Fibroblast of skin of abdomen (primary cell): Measurements from ENCODE around the gene FXYD6.
"Not testable (repeated sequence)": the region's sequence is repeated elsewhere in the genome, so short reads cannot be mapped to it uniquely, and the experiment has no call there.

Experiments used
- DNase-seq: peaks from one replicate; pipeline ENCODE4 v3.0.0-alpha.2; 2013

The FXYD6 gene

DNA sequence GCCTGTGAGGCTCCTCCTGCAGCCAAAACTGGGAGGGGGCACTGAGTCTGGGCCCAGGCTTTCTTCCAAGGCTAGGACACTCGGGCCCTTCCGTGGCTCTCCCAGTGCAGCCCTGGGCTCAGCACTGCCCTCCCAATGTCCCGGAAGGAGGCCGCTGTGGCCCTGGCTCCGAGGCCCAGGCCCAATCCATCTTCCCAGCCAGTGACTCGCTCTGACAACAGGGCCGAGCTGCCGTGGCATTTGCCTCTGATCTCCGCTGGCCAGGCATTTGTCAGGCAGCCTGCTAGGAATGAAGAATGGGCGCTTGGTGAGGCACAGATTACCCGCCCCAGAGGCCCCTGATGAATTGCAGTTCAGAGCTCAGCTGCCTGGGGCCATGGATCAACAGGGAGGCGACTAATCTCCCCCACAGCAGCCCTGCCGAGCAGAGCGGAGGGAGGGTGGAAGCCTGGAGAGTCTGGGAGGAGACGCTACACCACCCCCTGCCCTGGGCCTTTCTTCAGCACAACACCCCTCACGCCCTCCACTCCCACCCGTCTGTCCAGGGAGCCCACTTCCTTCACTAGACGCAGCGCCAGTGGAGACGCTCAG lies 60.2 kb downstream of the FXYD6 start:
- DNase-seq: peak; percentile 69

GRCh38 chr11:117815262-117815803 lies 61.1 kb downstream of the FXYD6 start:
- DNase-seq: no peak

DNA sequence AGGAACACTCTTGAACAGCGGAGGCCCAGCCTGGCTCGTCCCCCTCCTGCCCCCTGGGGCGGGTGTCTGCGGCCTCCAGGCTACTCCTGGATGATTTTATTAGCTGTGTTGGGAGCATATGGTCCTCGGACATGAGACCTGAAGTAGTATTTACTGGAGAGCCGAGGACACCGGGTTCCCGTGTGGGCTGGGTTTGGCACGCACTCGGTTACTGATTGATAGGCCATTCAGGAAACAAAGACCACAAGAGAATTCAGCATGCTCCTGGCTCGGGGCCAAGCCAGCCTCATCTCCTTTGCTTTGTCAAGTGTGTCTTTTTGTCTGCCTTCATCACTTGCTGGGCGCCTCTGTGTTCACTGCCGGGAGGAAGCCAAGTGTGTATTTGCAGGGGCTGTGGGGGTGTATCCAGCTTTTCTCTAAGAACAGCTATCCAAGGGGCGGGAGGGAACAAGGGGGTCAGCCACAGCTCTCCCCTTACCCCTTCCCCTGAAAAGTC lies 61.6 kb downstream of the FXYD6 start:
- DNase-seq: peak; percentile 40

DNA sequence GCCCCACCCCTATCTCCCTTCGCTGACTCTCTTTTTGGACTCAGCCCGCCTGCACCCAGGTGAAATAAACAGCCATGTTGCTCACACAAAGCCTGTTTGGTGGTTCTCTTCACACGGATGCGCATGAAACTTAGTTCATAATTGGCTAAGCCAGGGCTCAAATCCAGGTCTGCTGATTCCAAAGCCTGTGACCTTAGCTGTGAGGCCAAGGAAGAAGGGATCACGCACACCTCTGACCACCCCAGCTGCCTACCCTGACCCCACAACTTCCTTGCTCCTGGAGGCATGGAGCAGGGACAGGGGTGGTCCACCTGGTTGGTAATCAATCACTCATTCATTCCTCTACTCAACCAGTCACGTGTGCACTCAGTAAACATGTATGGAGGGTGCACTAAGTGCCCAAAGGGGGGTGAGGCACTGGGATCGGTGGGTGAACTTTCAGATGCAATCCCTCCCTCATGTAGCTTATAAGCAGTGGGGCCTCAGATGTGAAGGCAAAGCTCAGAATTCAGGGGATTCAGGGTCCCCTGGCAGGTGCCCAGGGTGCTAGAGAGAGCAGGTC lies 62.2 kb downstream of the FXYD6 start:
- DNase-seq: no peak

GRCh38 chr11:117810056-117810451 lies 66.4 kb downstream of the FXYD6 start:
- DNase-seq: not testable (repeated sequence)

- peak; percentile 35 for DNase-seq
Measured at GRCh38 chr11:117809236-117810055, 67.0 kb downstream of the FXYD6 start.

DNA sequence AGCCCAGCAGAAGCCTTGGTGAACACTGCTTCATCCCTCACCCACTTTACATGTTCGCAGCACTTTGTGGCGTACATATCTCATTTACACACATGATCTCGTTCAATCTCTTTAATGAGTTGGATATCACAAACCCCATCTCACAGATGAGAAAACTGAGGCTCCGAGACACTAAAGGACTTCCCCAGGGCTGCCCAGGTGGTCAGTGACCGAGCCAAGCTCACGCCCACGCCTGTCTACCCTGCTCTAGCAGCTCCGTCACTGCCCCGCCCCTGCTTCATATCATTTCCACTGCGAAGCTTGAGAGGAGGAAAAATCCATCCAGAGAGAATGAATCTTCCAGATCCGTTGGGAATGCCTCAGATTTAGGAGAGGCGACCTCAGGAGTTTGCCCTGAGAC lies 67.7 kb downstream of the FXYD6 start:
- DNase-seq: no peak

DNA sequence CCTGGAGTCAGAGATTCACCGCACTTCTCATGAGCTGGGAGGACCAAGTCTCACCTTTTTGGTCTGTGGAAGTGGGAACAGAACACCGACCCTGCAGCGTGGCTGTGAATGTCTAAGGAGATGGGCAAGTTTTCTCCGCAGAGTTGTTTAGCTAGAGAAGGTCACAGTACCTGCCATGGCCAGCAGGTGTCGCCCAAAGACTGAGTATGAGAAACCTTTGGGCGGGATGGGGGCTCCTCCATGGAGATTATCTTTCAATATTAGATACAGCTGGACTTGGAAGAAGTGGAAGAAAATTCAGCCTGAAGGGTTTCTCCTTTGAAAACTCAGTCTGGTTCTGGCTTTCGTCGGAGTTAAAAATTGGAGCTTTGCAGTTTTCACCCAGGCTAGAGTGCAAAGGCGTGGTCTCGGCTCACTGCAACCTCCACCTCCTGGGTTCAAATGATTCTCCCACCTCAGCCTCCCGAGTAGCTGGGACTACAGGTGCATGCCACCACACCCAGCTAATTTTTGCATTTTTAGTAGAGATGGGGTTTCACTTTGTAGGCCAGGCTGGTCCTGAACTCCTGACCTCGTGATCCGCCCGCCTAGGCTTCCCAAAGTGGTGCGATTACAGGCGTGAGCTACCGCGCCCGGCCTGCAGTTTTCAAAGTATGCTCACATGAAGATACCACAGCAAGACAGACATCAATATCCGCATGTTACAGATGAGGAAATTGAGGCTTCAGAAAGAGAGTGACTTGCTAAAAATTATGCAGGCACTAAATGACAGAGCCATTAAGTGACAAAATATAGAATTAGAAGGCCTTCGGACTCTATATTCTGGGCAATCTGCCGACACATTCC lies 68.8 kb downstream of the FXYD6 start:
- DNase-seq: peak; percentile 54

GRCh38 chr11:117806846-117807245 lies 69.6 kb downstream of the FXYD6 start:
- no peak for DNase-seq

- no peak for DNase-seq
Measured at GRCh38 chr11:117805045-117805444, 71.4 kb downstream of the FXYD6 start.

DNA sequence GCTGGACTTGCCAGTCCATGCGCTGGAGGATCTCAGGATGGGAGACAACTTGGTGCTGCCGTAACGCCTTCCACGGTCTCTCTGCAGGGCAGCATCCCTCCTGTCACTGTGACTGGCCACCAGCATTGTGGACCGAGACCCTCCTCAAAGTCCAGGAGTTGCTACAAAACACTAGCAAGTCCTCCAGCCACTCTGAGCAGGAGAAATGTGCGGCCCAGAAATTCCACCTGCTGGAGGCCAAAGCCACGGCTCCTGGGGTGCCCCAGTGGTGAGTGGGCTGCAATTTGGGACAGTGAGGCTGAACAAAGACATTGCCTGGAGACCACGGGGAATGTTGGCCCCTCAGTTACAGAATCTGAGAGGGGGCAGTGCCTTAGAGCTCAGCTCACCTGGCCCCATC lies 72.6 kb downstream of the FXYD6 start:
- no peak for DNase-seq

- no peak for DNase-seq
Measured at GRCh38 chr11:117799634-117800033, 76.8 kb downstream of the FXYD6 start.

DNA sequence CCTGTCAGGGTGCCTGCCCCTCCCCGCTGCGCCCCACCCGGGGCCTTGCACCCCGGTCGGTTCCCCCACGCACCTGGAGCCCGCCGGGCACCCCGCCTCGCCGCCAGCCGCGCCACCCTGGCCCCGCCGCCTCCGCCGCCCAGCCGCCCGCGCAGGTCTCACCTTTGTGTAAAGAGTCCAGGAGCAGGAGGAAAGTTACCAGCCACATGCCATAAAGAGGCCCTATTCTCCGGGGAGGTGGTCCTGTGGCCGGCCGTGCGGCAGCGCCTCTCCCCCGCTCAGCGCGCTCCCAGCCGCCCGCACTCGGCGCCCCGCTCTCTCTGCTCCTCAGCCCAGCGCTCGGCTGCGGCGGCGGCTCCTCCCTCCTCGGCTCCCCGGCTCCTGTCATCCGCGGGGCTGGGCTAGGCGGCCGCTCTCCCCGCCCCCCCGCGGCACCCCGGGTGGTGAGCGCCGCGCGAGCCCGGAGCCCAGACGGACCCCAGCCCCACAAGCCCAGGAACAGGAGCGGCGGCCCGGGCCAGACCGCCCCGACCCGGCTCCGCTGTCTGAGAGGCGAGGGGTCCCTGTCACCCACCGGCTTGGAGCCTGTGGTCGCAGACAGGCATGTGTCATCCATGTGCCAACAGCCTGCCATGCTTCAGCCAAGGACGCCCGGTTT lies 79.5 kb downstream of the FXYD6 start, which contains the start of gene DSCAML1:
Gene DSCAML1, minus strand, starts transcription at position 345 of the 658 bp plus-strand sequence. Its CDS starts 137 bp downstream, at position 208.
- DNase-seq: no peak

- DNase-seq: no peak
Measured at GRCh38 chr11:117796456-117796871, 80.0 kb downstream of the FXYD6 start.

- no peak for DNase-seq
Measured at GRCh38 chr11:117795638-117796455, 80.6 kb downstream of the FXYD6 start.

DNA sequence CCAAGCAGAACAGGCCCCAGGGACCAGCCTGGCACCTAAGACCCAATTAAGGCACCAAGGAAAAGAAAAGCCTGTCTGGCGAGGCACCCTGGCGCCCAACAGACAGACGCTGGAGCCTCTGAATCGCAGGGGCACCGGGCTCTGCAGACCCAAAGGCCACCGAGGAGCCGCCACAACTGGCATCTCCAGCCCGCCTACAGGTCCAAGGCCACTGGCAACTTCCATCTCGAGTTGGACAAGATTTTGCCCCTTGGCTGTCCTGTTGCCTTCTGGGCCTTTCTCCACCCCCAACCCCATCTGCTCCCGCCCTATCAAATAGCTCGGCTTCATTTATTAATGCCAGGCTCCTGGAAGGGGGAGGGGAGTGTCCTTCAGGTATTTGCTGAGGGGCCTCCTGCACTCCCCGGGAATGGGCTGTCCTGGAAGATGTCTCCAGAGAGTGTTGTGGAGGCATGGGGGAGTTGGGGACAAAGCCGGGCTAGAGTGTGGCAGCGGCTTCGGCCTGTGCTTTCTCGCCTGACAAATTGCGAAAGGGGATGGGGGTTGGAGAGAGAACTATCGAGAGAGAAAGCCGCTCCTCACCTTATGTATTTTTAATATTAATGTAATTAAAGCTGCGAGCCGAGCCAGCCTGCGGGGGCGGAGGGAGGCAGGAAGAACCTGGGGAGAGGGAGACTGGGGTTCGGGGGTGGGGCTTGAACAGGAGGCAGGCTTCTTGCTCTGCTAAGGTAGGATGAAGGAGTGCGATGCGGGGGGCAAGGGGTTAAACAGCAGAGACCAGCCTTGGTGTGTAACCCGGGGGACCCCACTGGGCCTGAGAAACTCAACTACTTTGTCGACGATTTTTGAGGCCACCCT lies 81.5 kb downstream of the FXYD6 start:
- DNase-seq: no peak

DNA sequence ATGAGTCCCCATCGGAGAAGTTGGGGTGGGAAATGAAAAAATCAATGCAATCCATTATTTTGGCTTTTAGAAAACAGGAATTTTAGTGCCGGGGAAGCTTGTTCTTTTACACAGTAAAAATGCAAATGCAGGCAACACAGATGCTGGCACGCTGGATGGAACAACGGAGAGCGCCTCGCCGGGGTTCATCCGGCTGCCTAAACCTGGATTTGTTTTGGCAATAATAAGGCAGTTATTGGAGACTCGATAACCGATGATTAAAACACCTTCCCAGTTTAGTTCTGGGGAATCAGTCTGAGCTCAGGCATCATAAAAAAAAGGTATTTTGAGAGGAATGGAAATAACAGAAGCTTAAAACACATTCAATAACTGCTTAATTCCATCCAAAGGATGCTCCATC lies 82.3 kb downstream of the FXYD6 start:
- DNase-seq: no peak

DNA sequence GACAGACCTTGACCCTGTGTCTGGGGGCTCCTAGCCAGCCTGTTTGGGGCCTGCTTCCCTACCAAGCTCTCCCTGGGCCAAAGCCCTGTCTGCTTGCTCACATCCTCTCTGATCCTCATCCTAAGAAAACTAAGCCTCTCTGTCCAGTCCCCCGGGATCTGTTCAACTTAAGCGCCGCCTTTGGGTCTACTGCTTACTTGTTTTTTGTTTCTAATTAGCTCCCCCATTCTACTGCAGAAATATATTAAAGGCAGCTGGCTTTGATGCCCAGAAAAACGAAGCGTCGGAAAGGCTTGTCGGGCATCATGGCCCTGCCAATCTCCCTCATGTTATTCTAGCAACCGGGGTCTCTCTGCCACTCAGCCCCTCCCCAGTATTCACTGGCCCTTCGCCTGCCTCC lies 82.9 kb downstream of the FXYD6 start:
- DNase-seq: no peak

- no peak for DNase-seq
Measured at GRCh38 chr11:117792992-117793391, 83.5 kb downstream of the FXYD6 start.

DNA sequence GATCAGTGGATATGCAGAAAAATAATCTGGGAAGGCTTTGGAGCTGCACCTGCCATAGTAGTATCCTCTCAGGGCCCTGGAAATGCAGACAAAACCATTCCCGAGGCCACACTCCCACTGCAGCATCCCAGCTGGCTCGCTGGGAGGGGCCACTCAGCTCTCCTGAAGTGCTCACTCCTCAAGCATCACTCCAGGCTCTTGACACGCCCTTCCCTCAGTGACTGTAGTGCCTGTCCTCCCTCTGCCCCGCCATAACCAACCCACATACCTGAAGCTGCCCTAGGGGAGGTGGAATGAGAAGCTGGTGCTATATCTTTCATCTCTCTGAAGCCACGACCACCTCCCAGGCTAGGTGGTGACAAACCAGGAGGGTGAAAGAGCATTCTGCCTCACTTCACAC lies 84.2 kb downstream of the FXYD6 start:
- no peak for DNase-seq
